HG02970 (cell line): ENCODE measurements around the gene ADAP2.
"Not testable (repeated sequence)": the region's sequence is repeated elsewhere in the genome, so short reads cannot be mapped to it uniquely, and the experiment has no call there.

Experiments used
- ATAC-seq: cut with Tn5 transposase; IDR thresholded peaks from one replicate; pipeline ENCODE4 v1.9.1; 2021; ENCODE audit warnings: mild to moderate bottlenecking, moderate library complexity, moderate number of reproducible peaks; ENCODE audit not compliant: unreplicated experiment, low FRiP score

ADAP2 gene

DNA sequence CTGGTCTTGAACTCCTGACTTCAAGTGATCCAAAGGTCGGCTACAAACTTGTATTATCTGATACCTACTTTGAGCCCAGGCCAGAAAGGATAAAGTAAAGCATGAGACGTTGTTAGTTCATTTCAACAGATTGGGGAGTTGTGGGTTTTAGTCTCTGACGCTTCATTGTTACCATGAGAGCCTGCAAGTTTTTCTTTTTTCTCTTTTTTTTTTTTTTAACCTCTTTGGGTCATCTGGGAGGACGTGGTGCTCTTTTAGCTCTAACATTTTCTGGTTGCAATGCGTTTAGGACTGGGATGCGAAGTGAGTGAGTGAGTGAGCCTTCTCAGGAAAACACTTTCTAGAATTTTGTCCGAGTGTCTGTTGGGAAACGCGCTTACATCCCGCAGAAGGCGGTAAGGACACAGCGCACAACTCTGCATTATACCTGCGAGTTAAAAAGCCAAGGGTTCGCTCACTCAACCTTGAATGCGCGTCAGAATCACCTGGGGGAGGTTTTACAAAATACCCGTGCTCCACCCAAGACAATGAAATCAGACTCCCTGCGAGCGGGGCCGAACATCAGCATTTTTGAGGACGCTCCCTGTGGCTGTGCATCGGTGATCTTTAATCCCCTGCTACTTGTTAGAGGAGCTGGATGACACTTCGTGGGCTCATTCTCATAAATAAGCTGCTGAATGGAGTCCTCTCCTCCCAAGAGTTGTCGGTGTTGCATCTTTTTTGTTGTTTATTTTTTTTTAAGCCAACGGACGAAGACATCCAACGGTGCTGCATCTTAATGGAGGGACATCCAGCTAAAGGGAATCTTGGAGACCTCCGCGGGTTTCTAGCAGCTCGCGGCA is 48.5 kb downstream of the ADAP2 start:
- ATAC-seq: no peak

GRCh38 chr17:30970831-30971567 is 49.3 kb downstream of the ADAP2 start, which contains the start of gene RNF135:
Gene RNF135, plus strand, starts transcription at chr17:30971039. Its CDS starts 35 bp downstream, at chr17:30971074.
- ATAC-seq: peak; percentile 50

GRCh38 chr17:30975042-30975820 is 53.5 kb downstream of the ADAP2 start:
- ATAC-seq: no peak

GRCh38 chr17:30979919-30980318 is 58.2 kb downstream of the ADAP2 start:
- ATAC-seq: not testable (repeated sequence)

- ATAC-seq: no peak
These were observed 60.1 kb downstream of the ADAP2 start for GRCh38 chr17:30981531-30982519.

- ATAC-seq: no peak
These were observed 61.1 kb downstream of the ADAP2 start for GRCh38 chr17:30982855-30983254.

DNA sequence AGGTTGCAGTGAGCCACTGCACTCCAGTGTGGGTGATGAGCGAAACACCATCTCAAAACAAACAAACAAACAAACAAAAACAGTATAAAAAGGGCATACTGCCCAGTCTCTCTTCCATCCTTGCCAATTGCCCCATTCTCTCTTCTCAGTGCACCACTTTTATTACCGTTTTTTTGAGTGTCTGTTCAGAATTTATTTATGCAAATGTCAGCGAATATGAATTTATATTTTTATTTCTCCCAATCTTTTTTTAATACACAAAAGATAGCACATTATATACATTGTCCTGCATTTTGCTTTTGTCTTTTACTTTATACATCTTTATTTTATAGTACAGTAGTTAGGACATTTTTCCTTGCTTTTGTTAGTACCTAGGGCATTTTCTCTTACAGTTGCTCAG is 68.7 kb downstream of the ADAP2 start:
- ATAC-seq: no peak

DNA sequence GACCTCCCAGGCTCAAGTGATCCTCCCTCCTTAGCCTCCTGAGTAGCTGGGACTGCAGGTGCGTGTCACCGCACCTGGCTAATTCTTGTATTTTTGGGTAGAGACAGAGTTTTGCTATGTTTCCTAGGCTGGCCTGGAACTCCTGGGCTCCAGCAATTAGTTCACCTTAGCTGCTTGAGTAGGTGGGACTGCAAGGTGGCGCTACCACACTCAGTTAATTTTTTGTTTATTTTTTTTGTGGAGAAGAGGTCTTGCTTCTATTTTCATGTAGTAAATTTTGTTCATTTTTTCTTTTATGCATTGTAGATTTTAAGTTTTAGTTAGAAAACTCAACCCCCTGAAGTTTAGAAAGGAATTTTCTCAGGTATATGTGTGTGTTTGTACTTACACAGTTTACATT is 70.8 kb downstream of the ADAP2 start:
- no peak for ATAC-seq

GRCh38 chr17:30995347-30995746 is 73.6 kb downstream of the ADAP2 start:
- ATAC-seq: no peak

- no peak for ATAC-seq
These were observed 74.7 kb downstream of the ADAP2 start for GRCh38 chr17:30996486-30996885.

DNA sequence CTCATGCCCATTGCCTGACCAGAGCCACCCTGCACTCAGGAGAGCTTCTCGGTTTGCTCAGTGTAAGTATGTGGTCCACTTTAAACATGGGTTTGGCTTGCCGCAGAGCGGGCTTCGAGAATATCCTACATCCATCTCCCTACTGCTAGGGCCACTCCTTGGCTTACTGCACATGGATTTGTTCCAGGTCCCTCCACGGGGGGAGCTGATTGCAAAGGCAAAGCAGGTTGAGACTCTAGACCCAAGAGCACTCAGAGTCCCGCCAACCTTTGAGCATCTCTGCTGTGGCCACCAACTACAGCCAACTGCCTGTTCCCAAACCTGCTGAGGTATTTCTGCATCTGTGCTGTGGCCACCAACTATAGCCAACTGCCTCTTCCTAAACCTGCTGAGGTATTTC is 75.5 kb downstream of the ADAP2 start:
- no peak for ATAC-seq

GRCh38 chr17:30997842-30998241 is 76.1 kb downstream of the ADAP2 start:
- no peak for ATAC-seq

- no peak for ATAC-seq
These were observed 80.3 kb downstream of the ADAP2 start for GRCh38 chr17:31002047-31002446.

GRCh38 chr17:31003225-31003866 is 81.6 kb downstream of the ADAP2 start:
- ATAC-seq: no peak

DNA sequence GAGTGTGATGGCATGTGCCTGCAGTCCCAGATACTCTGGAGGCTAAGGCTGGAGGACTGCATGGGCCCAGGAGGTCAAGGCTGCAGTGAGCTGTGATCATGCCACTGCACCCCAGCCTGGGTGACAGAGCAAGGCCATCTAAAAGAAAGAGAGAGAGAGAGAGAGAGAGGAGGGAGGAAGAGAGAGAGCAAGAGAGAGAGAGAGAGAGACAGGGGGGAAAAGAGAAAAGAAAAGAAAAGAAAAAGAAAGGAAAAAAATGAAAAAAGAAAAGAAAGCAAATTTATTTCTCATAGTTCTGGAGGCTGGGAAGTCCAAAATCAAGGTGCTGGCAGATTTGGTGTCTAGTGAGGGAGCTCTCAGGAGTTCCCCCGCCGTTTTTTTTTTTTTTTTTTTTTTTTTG is 82.4 kb downstream of the ADAP2 start:
- ATAC-seq: no peak

GRCh38 chr17:31007695-31008373 is 86.1 kb downstream of the ADAP2 start:
- no peak for ATAC-seq

- ATAC-seq: no peak
These were observed 86.8 kb downstream of the ADAP2 start for GRCh38 chr17:31008374-31009041.
